Skeletal muscle tissue (tissue), 2 donors: ENCODE measurements around the gene FBXO22. TPM values are rescaled to one million over a fixed set of nuclear protein-coding genes. Genes with fewer than 3 reads are reported as not detected.

Source experiments
- small RNA-seq: library from RNA; depleted of rRNA; stranded (forward); fragments of <200 nt; gene quantifications from one replicate; pipeline ENCODE3, GENCODE V24; 2014
- total RNA-seq: library from RNA; depleted of rRNA; stranded (reverse); fragments of >200 nt; gene quantifications from one replicate; pipeline ENCODE4 v1.2.3, GENCODE V29; 2014

The FBXO22 gene
- total RNA-seq, 1 donor from 2014 or later = 9.9 TPM

Small RNA genes lying within 50 kb of the gene (small RNA-seq; reads per million reads assigned to genes)
- gene RN7SL510P = not detected

Other genes with a start within 250 kb of the FBXO22 start
- gene CSPG4, start 191.0 kb upstream of the FBXO22 start, total RNA-seq = 71.5 TPM
- 53.2 TPM for gene UBE2Q2, start 60.4 kb upstream of the FBXO22 start, total RNA-seq
- gene NRG4, start 108.5 kb downstream of the FBXO22 start, total RNA-seq = not detected
- gene TMEM266, start 156.1 kb downstream of the FBXO22 start, total RNA-seq = not detected